K562 (cell line): ENCODE results near the gene AFG1L. TPM values are rescaled to one million over a fixed set of nuclear protein-coding genes. Genes with fewer than 3 reads are reported as not detected.

Experiments
- ADNP ChIP-seq: fragments of 200-800 bp; sonication (Bioruptor generic); IDR thresholded peaks from 2 replicates; pipeline ENCODE4 v1.6.1; 2016; ENCODE audit warnings: missing genetic modification characterization, missing compliant biosample characterization
- ATF6 ChIP-seq: sonication (generic); formaldehyde crosslinking; IDR thresholded peaks from 2 replicates; pipeline ENCODE4 v1.4.0; 2020; ENCODE audit warnings: mild to moderate bottlenecking, missing genetic modification reagents
- BACH1 ChIP-seq: fragments of 200-800 bp; sonication (Bioruptor generic); IDR thresholded peaks from 2 replicates; pipeline ENCODE4 v1.6.1; 2016; ENCODE audit warnings: missing genetic modification characterization, missing compliant biosample characterization
- FOXM1 ChIP-seq, 2 experiments: fragments of 450-650 bp in 1 of 2; sonication (generic) in 1 of 2; formaldehyde crosslinking in 1 of 2; IDR thresholded peaks; 2 replicates each; pipeline versions ENCODE4 v1.6.1 to v1.9.0; 2017 to 2022; ENCODE audit warnings: low read depth in 2 of 2, mild to moderate bottlenecking in 2 of 2, missing genetic modification reagents in 1 of 2, moderate library complexity in 1 of 2
- GATA2 ChIP-seq: sonication (generic); formaldehyde crosslinking; IDR thresholded peaks from 2 replicates; pipeline ENCODE4 v1.4.0; 2020; ENCODE audit warnings: mild to moderate bottlenecking, missing genetic modification reagents
- LEF1 ChIP-seq: fragments of 450-650 bp; IDR thresholded peaks from 2 replicates; pipeline ENCODE4 v1.6.1; 2016; ENCODE audit warnings: mild to moderate bottlenecking
- MEIS2 ChIP-seq: fragments of 450-650 bp; IDR thresholded peaks from 2 replicates; pipeline ENCODE4 v1.6.1; 2014; ENCODE audit warnings: mild to moderate bottlenecking; ENCODE audit not compliant: partially characterized antibody
- NCOA4 ChIP-seq: fragments of 450-650 bp; IDR thresholded peaks from 2 replicates; pipeline ENCODE4 v1.6.1; 2018; ENCODE audit warnings: mild to moderate bottlenecking; ENCODE audit not compliant: partially characterized antibody
- SMARCA4 ChIP-seq: fragments of 450-650 bp; IDR thresholded peaks from 2 replicates; pipeline ENCODE4 v1.6.1; 2016
- SMARCC2 ChIP-seq: fragments of 450-650 bp; IDR thresholded peaks from 2 replicates; pipeline ENCODE4 v1.6.1; 2017; ENCODE audit warnings: antibody characterized with exemption, moderate library complexity, mild to moderate bottlenecking, low read depth
- TBL1XR1 ChIP-seq, 2 experiments: IDR thresholded peaks; 2 replicates each; pipeline ENCODE4 v1.6.1; 2012; ENCODE audit warnings: improper control_type of control experiment in 2 of 2, low read length in 2 of 2, mild to moderate bottlenecking in 1 of 2
- TCF3 ChIP-seq: sonication (generic); formaldehyde crosslinking; IDR thresholded peaks from 2 replicates; pipeline ENCODE4 v1.4.0; 2020; ENCODE audit warnings: mild to moderate bottlenecking, missing genetic modification reagents
- TEAD1 ChIP-seq, 2 experiments: fragments of 450-650 bp in 1 of 2; sonication (generic) in 1 of 2; formaldehyde crosslinking; IDR thresholded peaks; 2 replicates each; pipeline versions ENCODE4 v1.4.0 to v1.8.0; 2020 to 2022; ENCODE audit warnings: mild to moderate bottlenecking in 2 of 2, missing genetic modification reagents in 1 of 2
- ZEB2 ChIP-seq: fragments of 450-650 bp; IDR thresholded peaks from 2 replicates; pipeline ENCODE4 v1.6.1; 2016
- ZFX ChIP-seq: sonication (generic); formaldehyde crosslinking; IDR thresholded peaks from 2 replicates; pipeline ENCODE4 v1.8.0; 2022; ENCODE audit warnings: mild to moderate bottlenecking, missing genetic modification reagents, moderate library complexity
- ZNF121 ChIP-seq: sonication (generic); formaldehyde crosslinking; conservative IDR thresholded peaks from 2 replicates; pipeline ENCODE4 v1.8.0; 2022; ENCODE audit warnings: missing genetic modification reagents
- ZNF224 ChIP-seq: sonication (generic); formaldehyde crosslinking; IDR thresholded peaks from 2 replicates; pipeline ENCODE4 v1.8.0; 2022; ENCODE audit warnings: mild to moderate bottlenecking, missing genetic modification reagents
- ZNF316 ChIP-seq: fragments of 450-650 bp; IDR thresholded peaks from 2 replicates; pipeline ENCODE4 v1.6.1; 2016
- ZNF324 ChIP-seq: fragments of 250-450 bp; sonication (Bioruptor Pico); IDR thresholded peaks from 2 replicates; pipeline ENCODE4 v1.4.0; 2020; ENCODE audit warnings: mild to moderate bottlenecking
- ZNF384 ChIP-seq: IDR thresholded peaks from 2 replicates; pipeline ENCODE4 v1.6.1; 2012; ENCODE audit warnings: low read depth, low read length, improper control_type of control experiment
- ZNF76 ChIP-seq: fragments of 250-450 bp; sonication (Bioruptor Pico); IDR thresholded peaks from 2 replicates; pipeline ENCODE4 v1.4.0; 2020; ENCODE audit warnings: mild to moderate bottlenecking, moderate library complexity, borderline replicate concordance
- polyA plus RNA-seq, 8 experiments: library from polyadenylated mRNA; depleted of rRNA in 4 of 8; stranded (reverse) in 5 of 8; unstranded in 3 of 8; fragments of >200 nt; fragmentation: Nextera tagmentation in 2 of 8; fragmentation: Illumina TruSeq in 1 of 8; extraction: Ambion mirVana in 2 of 8; extraction: Trizol in 1 of 8; gene quantifications; 2 replicates each; pipeline versions ENCODE4 v1.2.1 to v1.2.3, GENCODE V29; 2011 to 2014; ENCODE audit warnings: inconsistent platforms in 1 of 8, missing spikeins in 1 of 8
- total RNA-seq, 7 experiments: library from RNA; depleted of rRNA in 6 of 7; stranded (reverse); fragments of >200 nt in 6 of 7; fragmentation: Illumina TruSeq in 2 of 7; extraction: Trizol in 2 of 7; gene quantifications; 2 replicates each; pipeline versions ENCODE4 v1.2.1 to v1.2.3, GENCODE V29; 2011 to 2021; ENCODE audit warnings: low replicate concordance in 1 of 7
- TF ChIP-seq, protein P1 (sequence below): sonication (generic); formaldehyde crosslinking; IDR thresholded peaks from 2 replicates; pipeline ENCODE4 v1.8.1; 2023; ENCODE audit warnings: mild to moderate bottlenecking, missing genetic modification reagents
- TF ChIP-seq, protein P2 (sequence below): fragments of 450-650 bp; formaldehyde crosslinking; IDR thresholded peaks from 2 replicates; pipeline ENCODE4 v1.4.0; 2020; ENCODE audit warnings: mild to moderate bottlenecking, moderate library complexity

AFG1L gene
- total and polyA plus RNA-seq, 9 of the 15 experiments (the other 6 are each of a cell fraction or from before 2014, with no cell fraction given), result 2.2 to 15.5 (median 5.8) TPM

- TF ChIP-seq FOXM1 (IDR thresholded peaks at IDR 0.05; ENCODE audit: low read depth), result 0 out of 2 replicates have a peak, but pooled peaks have one; percentile 4
- TF ChIP-seq FOXM1 (CRISPR knock-in tag; IDR thresholded peaks at IDR 0.05; ENCODE audit: low read depth), result no peak
- TF ChIP-seq, protein P1, sequence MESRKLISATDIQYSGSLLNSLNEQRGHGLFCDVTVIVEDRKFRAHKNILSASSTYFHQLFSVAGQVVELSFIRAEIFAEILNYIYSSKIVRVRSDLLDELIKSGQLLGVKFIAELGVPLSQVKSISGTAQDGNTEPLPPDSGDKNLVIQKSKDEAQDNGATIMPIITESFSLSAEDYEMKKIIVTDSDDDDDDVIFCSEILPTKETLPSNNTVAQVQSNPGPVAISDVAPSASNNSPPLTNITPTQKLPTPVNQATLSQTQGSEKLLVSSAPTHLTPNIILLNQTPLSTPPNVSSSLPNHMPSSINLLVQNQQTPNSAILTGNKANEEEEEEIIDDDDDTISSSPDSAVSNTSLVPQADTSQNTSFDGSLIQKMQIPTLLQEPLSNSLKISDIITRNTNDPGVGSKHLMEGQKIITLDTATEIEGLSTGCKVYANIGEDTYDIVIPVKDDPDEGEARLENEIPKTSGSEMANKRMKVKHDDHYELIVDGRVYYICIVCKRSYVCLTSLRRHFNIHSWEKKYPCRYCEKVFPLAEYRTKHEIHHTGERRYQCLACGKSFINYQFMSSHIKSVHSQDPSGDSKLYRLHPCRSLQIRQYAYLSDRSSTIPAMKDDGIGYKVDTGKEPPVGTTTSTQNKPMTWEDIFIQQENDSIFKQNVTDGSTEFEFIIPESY (CRISPR knock-in tag), result 0 out of 2 replicates have a peak, but pooled peaks have one; percentile 3
- TF ChIP-seq MEIS2, result peak; percentile 9
- no peak for TF ChIP-seq ZNF316
- no peak for TF ChIP-seq ZNF224 (CRISPR knock-in tag)
- 0 out of 2 replicates have a peak, but pooled peaks have one; percentile 4 for TF ChIP-seq SMARCC2
- 0 out of 2 replicates have a peak, but pooled peaks have one; percentile 9 for TF ChIP-seq ZNF384
- no peak; the same call in 1 of the 2 replicates for TF ChIP-seq TCF3 (CRISPR knock-in tag)
- 0 out of 2 replicates have a peak, but pooled peaks have one; percentile 7 for TF ChIP-seq LEF1
- no peak for TF ChIP-seq ZNF76 (CRISPR knock-in tag)
- TF ChIP-seq ZNF121 (CRISPR knock-in tag), result no peak
- TF ChIP-seq TBL1XR1 (IDR thresholded peaks at IDR 0.05; ENCODE audit: low read length in 2 of 2), result 0 out of 4 replicates have a peak, but pooled peaks of 1 of the 2 experiments have one; percentile 4
- peak; percentile 59; the same call in 1 of the 2 replicates for TF ChIP-seq BACH1 (tag)
- TF ChIP-seq TEAD1 (CRISPR knock-in tag; IDR thresholded peaks at IDR 0.05), result peak in 1 of 2 experiments; percentile 34; a peak in 1 of 4 replicates
- TF ChIP-seq GATA2, result 0 out of 2 replicates have a peak, but pooled peaks have one; percentile 15
- peak; percentile 95 for TF ChIP-seq ZFX (CRISPR knock-in tag)
- TF ChIP-seq ADNP (tag), result no peak
- no peak for TF ChIP-seq ZNF324 (CRISPR knock-in tag)
- TF ChIP-seq SMARCA4, result peak; percentile 40; the same call in 1 of the 2 replicates
- TF ChIP-seq, protein P2, sequence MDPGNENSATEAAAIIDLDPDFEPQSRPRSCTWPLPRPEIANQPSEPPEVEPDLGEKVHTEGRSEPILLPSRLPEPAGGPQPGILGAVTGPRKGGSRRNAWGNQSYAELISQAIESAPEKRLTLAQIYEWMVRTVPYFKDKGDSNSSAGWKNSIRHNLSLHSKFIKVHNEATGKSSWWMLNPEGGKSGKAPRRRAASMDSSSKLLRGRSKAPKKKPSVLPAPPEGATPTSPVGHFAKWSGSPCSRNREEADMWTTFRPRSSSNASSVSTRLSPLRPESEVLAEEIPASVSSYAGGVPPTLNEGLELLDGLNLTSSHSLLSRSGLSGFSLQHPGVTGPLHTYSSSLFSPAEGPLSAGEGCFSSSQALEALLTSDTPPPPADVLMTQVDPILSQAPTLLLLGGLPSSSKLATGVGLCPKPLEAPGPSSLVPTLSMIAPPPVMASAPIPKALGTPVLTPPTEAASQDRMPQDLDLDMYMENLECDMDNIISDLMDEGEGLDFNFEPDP (CRISPR knock-in tag), result no peak
- peak; percentile 82 for TF ChIP-seq ATF6 (CRISPR knock-in tag)
- TF ChIP-seq ZEB2, result 0 out of 2 replicates have a peak, but pooled peaks have one; percentile 27
- TF ChIP-seq NCOA4, result no peak
These were observed 542 bp upstream of the AFG1L start (continued) for GRCh38 chr6:108294297-108294726.
